Astrocyte (in vitro differentiated cells and primary cell): ENCODE data around the gene ZNF471.

ENCODE experiments used
- EZH2 ChIP-seq: IDR thresholded peaks from 2 replicates; pipeline ENCODE4 v1.6.1; 2012; ENCODE audit warnings: mild to moderate bottlenecking, low read length, inconsistent platforms; ENCODE audit not compliant: insufficient read depth
- TF ChIP-seq, protein P1 (sequence below): IDR thresholded peaks from 2 replicates; pipeline ENCODE4 v1.5.1; 2011; ENCODE audit warnings: low read depth, mild to moderate bottlenecking, inconsistent platforms, low read length, moderate library complexity; ENCODE audit not compliant: insufficient read depth

DNA sequence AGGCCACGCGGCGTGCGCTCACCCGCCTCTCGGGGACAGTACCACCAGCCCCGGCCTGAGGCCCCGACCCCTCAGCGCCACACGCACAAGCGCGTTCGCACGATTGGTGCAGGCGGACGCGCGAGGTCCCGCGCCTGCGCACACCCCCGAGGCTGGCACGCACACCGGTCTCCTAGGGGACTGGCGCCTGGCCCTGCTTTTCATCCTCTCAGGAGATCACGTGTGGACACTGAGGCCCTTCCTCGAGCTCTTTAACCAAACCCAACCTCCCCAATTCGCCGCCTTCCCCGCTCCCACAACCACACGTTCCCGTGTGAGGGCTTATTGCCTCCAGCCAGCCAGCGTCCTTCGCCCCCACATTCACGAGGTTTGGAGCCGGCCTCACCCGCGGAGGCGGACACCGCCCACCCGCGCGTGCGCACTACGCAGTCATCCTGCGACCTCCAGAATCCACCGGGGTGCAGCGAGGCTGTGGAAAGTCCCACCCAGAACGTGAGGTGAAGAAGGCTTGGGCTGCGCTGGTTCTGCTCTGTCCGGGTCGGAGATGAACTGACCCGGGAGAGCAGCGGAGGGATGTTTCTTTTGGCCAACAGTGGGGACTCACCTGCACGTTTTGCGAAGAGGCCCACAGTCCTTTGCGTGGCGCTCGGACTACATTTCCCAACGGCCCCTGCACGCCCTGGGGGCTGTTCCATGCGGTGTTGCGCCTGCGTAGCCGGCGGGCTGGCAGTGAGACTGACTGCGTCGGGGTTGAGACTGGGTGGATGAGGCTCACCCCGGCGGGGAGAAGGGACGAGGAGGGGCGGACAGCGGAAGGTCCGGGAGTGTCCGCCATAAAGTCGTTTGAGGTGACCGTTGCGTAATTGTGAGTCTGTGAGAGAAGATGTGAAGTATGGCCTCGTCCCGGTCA, 30.0 kb upstream of the ZNF471 start:
- TF ChIP-seq, protein P1, sequence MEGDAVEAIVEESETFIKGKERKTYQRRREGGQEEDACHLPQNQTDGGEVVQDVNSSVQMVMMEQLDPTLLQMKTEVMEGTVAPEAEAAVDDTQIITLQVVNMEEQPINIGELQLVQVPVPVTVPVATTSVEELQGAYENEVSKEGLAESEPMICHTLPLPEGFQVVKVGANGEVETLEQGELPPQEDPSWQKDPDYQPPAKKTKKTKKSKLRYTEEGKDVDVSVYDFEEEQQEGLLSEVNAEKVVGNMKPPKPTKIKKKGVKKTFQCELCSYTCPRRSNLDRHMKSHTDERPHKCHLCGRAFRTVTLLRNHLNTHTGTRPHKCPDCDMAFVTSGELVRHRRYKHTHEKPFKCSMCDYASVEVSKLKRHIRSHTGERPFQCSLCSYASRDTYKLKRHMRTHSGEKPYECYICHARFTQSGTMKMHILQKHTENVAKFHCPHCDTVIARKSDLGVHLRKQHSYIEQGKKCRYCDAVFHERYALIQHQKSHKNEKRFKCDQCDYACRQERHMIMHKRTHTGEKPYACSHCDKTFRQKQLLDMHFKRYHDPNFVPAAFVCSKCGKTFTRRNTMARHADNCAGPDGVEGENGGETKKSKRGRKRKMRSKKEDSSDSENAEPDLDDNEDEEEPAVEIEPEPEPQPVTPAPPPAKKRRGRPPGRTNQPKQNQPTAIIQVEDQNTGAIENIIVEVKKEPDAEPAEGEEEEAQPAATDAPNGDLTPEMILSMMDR: no peak
- no peak for TF ChIP-seq EZH2
